ENCODE results near the gene SRGAP3. TPM values are rescaled to one million over a fixed set of nuclear protein-coding genes. Genes with fewer than 3 reads are reported as not detected.

Gene SRGAP3
- total and polyA plus RNA-seq, 2 experiments from 2014 or later = 6.0 to 15.7 TPM

DNA sequence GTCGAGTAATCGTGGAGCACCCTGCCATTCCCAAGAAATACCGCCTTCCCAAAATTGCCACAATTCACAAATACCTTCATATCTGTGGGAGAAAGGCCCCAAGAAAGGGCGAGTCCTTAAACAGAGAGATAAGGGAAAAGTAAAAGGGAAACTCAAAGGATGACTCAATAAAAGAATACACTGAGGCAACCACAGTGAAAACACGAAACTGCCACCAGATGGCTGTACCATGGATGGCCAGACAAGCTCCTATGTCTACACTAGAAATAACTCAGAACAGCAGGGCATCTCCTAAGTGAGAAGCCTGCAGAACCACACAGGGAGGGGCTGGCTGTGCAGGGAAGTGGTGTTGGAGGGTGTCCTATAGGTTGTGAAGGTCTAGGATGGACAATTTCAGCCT is 25.0 kb downstream of the SRGAP3 start:
- TF ChIP-seq, protein P1, sequence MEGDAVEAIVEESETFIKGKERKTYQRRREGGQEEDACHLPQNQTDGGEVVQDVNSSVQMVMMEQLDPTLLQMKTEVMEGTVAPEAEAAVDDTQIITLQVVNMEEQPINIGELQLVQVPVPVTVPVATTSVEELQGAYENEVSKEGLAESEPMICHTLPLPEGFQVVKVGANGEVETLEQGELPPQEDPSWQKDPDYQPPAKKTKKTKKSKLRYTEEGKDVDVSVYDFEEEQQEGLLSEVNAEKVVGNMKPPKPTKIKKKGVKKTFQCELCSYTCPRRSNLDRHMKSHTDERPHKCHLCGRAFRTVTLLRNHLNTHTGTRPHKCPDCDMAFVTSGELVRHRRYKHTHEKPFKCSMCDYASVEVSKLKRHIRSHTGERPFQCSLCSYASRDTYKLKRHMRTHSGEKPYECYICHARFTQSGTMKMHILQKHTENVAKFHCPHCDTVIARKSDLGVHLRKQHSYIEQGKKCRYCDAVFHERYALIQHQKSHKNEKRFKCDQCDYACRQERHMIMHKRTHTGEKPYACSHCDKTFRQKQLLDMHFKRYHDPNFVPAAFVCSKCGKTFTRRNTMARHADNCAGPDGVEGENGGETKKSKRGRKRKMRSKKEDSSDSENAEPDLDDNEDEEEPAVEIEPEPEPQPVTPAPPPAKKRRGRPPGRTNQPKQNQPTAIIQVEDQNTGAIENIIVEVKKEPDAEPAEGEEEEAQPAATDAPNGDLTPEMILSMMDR (IDR thresholded peaks at IDR 0.05; ENCODE audit: low read depth, low read length) = peak; percentile 37
- DNase-seq (ENCODE audit: low read depth in 1 of 2, low spot score in 1 of 2) = peak in 1 of 2 donors; percentile 59
- H3K27ac ChIP-seq = no peak overlapping the region
- no peaks in the 10 kb centered on the region for H3K9me3 ChIP-seq (ENCODE audit: low read depth)
- no peaks in the 10 kb centered on the region for H3K27me3 ChIP-seq
- H3K4me3 ChIP-seq = no peak overlapping the region
- H3K4me1 ChIP-seq (ENCODE audit: low read depth) = no peaks in the 10 kb centered on the region
- no peaks in the 10 kb centered on the region for H3K36me3 ChIP-seq

DNA sequence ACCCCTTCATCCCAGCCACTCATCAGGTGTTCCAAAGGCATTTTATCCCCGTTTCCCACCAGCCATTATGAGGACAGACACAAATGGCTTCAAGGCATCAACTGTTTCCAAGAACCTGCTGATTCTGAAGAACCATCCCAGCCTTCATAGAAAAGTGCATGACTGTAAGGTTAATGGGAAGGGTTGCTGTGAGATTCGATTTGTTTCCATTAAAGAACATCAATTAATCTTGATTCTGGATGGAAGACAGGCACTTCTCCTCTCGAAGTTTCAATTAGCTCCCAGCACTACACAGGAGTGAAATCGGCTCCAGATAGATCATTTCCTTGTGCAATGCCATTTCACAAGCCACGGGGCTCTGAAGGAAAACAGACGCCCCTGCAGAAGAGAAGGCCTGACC is 25.8 kb downstream of the SRGAP3 start:
- DNase-seq (ENCODE audit: low read depth in 1 of 2, low spot score in 1 of 2) = no peak
- TF ChIP-seq, protein P1 (IDR thresholded peaks at IDR 0.05; ENCODE audit: low read depth, low read length) = no peak
- H3K9me3 ChIP-seq (ENCODE audit: low read depth) = no peaks in the 10 kb centered on the region
- no peaks in the 10 kb centered on the region for H3K27me3 ChIP-seq
- H3K4me1 ChIP-seq (ENCODE audit: low read depth) = no peaks in the 10 kb centered on the region
- H3K4me3 ChIP-seq = no peak overlapping the region
- H3K27ac ChIP-seq = no peak overlapping the region
- no peaks in the 10 kb centered on the region for H3K36me3 ChIP-seq

DNA sequence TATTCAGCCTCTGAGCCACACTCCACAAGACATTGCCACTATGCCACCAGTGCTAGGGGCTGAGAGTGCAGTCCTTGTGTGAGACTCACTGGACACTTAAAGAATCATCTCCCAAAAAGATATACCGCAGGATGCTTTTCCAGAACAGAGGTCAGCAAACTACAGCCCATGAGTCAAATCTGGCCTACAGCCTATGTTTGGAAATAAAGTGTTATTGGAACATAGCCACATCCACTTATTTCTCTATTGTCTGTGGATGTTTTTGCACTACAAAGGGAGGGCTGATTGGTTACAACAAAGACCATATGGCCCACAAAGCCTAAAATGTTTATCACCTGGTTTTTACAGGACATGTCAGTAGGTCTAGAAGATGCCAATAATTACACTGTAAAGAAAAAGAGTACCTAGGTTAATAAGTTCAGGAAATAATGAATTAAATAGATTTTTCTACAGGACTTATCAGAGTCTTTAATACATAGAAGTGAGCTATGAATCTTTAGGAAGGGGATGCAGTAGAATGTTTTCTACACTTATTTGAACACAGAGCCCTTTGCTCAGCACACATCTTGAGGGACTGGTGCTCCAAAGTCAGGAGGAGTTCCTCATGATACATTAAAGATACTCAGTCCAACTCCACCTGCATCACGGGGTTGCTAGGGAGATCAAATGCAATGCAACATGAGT is 26.3 kb downstream of the SRGAP3 start:
- TF ChIP-seq, protein P1 (IDR thresholded peaks at IDR 0.05; ENCODE audit: low read depth, low read length) = no peak
- DNase-seq (ENCODE audit: low read depth in 1 of 2, low spot score in 1 of 2) = peak in 1 of 2 donors; percentile 25
- H3K4me3 ChIP-seq = no peak overlapping the region
- no peaks in the 10 kb centered on the region for H3K27me3 ChIP-seq
- no peaks in the 10 kb centered on the region for H3K9me3 ChIP-seq (ENCODE audit: low read depth)
- H3K4me1 ChIP-seq (ENCODE audit: low read depth) = no peaks in the 10 kb centered on the region
- H3K36me3 ChIP-seq = no peaks in the 10 kb centered on the region
- no peak overlapping the region for H3K27ac ChIP-seq

DNA sequence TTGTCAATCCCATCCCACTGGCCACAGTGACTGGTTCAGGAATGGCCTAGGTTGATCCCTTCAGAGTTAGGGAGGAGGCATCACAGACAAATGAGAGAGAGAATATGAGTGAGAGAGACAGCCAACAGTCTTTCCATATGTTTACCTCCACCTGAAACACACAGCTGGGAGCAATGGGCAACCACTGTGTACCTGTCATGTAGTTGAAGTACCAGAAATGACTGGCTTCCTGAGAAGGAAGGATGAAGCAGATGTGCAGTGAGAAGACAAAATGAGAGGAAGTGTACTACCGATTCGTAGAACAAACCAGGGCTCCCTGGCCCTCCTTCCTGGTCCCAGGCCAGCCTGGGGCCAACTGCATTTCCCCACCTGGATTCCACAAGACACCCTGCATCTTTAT is 27.4 kb downstream of the SRGAP3 start:
- Histone ChIP-seq H3K4me1 (ENCODE audit: low read depth) (no peaks in the 10 kb centered on the region), H3K4me3 (no peak overlapping the region), H3K36me3 (no peaks in the 10 kb centered on the region), H3K27ac (no peak overlapping the region), H3K9me3 (ENCODE audit: low read depth) (no peaks in the 10 kb centered on the region), H3K27me3 (no peaks in the 10 kb centered on the region)
- TF ChIP-seq, protein P1 (IDR thresholded peaks at IDR 0.05; ENCODE audit: low read depth, low read length) = no peak
- no peak for DNase-seq (ENCODE audit: low read depth in 1 of 2, low spot score in 1 of 2)

DNA sequence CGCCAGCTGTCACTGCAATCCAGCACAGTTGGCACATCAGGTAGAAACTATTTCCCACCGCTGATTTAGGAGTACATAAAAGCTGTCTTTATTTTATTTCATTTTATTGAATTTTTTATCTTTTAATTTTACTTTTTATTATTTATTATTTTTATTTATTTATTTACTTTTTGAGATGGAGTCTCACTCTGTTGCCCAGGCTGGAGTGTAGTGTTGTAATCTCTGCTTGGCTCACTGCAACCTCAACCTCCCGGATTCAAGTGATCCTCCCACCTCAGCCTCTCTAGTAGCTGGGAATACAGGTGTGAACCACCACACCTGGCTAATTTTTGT is 31.0 kb downstream of the SRGAP3 start:
- no peaks in the 10 kb centered on the region for H3K36me3 ChIP-seq
- H3K27ac ChIP-seq = no peak overlapping the region
- H3K9me3 ChIP-seq (ENCODE audit: low read depth) = no peaks in the 10 kb centered on the region
- H3K4me1 ChIP-seq (ENCODE audit: low read depth) = no peaks in the 10 kb centered on the region
- H3K27me3 ChIP-seq = no peaks in the 10 kb centered on the region
- TF ChIP-seq, protein P1 (IDR thresholded peaks at IDR 0.05; ENCODE audit: low read depth, low read length) = no peak
- no peak overlapping the region for H3K4me3 ChIP-seq
- no peak for DNase-seq (ENCODE audit: low read depth in 1 of 2, low spot score in 1 of 2)
